Stimulated activated CD4-positive, alpha-beta T cell treated with anti-CD3 and anti-CD28 coated beads, Interleukin-4, amount 100 ng/mL, for 1 hour (primary cell): ENCODE data around the gene HPSE2.

Experiments
- DNase-seq: peaks from one replicate; pipeline ENCODE4 v3.0.0-alpha.2; 2020

HPSE2 gene

DNA sequence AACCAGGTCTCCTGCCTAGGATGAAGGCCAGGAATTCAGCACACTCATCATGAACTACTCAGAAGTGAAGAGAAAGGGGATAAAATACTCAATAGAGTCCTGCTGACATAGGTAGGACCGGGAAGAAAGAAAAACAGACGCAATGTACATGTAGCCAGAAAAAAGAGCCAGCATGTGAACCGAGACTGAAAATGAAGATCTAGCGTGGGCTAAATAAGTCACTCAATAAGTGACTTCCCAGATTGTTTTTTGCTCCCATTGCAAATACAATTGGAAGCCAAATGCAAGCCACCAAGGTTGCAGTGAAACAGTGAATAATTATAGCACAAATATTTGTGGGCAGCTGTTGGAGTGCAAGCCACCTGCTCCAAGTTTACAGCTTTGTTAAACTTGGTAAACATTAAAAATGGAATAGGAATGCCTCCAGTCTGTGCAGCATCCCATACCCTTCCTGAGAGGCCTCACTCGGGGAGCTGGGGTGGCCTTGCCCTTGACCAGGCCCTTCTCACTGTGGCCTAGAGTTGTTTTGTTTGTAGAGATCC lies 754.2 kb downstream of the HPSE2 start:
- DNase-seq: no peak

DNA sequence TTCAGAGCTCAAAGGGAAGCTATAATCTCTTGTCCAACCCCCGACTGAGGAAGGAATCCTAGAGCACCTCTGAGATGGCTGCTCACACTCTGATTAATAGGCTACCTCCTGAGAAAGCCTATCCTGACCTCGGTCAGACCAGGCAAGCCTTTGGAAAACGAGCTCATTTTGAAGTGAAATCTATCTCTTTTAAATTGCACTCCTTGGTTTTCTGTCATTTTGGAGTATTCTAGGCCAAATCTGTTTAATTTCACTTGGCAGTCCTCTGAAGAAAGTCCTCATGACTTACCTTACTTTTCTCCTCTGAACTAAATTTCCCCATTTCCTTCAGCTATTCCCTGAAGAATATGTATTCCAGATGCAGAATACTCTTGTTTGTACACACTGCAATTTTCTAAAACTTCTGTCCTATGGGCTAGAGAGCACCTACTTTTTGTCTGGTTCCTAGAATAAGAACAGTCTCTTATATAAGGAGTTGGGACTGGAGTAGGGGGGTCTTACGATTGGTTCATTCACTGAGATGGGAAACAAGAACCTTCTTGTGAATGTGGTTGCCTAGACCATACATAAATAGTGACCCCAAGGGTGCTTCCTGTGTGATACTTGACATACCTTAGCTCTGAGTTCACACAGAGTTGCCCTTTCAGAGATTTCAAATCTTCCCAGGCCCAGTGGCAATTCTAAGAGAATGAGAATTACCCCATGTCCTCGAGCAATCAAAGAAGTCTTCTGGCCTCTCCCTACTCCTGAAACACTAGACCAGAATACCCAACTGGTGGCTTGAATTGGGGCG lies 757.0 kb downstream of the HPSE2 start:
- DNase-seq: no peak

DNA sequence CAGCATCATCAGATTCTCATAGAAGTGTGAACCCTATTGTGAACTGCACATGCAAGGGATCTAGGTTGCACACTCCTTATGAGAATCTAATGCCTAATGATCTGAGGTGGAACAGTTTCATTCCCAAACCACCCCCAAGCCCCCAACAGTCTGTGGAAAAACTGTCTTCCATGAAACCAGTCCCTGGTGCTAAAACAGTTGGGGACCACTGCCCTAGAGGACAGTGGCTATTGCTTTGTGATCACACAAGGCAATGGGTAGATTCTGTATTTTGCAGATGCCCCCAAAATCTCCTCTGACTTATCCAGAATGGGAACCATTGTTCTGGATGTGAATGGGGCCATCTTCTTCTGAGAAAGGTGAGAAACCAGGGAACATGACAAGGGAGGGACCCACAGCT lies 757.8 kb downstream of the HPSE2 start:
- DNase-seq: no peak

DNA sequence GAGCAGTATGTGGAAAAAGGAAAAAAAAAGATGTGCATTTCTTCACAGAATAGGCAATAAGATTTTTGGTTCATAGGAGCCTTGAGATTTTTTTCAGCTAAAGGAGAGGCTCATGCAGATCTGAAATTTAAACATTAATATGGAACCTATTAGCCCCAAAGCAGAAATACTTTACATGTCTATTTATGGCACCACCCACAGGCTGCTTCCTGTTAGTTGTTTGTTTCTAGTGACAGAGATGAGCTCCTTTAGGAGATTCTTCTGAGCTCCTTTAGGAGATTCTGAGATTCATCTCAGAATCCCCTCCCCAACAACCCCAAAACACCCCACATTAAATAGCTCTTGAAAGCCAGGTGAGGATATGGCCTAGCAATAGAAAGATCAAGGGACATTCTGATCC lies 761.0 kb downstream of the HPSE2 start:
- no peak for DNase-seq

DNA sequence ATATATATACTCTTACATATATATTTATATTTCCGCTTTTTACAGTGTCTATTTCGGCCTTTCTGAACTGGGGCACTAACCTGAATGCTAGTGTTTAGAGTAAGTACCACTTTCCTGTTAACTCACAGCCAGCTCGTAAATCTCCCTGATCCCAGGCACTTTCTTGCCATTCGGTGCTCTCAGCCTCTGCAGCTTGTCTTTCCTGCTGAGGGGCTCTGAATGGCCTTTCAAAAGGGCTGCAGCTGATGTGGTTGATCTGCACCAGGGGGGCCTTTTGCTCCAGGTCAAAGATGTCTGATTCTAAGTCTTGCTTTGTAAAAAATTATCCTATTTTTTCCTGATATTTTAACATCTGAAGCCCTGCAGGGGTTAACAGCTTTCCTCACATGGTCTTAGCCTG lies 763.5 kb downstream of the HPSE2 start:
- DNase-seq: no peak

DNA sequence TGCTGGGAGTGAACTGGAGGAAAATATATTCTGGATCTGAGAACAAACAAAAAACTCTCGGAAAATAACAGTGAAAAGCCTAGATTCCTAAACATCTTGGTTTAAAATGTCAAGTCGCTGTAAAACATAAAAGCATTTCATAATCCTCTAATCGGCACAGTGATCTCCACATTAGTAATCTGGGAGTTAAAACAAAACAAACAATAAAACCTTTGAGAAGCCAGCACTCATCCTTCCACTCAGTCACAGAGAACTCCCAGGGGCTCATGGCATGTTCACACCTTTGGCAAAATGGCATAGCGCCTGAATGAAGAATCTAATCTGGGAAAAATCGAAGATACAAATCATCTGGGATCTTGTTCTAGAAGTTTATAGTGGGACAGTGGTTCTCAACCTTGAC lies 764.8 kb downstream of the HPSE2 start:
- DNase-seq: no peak

DNA sequence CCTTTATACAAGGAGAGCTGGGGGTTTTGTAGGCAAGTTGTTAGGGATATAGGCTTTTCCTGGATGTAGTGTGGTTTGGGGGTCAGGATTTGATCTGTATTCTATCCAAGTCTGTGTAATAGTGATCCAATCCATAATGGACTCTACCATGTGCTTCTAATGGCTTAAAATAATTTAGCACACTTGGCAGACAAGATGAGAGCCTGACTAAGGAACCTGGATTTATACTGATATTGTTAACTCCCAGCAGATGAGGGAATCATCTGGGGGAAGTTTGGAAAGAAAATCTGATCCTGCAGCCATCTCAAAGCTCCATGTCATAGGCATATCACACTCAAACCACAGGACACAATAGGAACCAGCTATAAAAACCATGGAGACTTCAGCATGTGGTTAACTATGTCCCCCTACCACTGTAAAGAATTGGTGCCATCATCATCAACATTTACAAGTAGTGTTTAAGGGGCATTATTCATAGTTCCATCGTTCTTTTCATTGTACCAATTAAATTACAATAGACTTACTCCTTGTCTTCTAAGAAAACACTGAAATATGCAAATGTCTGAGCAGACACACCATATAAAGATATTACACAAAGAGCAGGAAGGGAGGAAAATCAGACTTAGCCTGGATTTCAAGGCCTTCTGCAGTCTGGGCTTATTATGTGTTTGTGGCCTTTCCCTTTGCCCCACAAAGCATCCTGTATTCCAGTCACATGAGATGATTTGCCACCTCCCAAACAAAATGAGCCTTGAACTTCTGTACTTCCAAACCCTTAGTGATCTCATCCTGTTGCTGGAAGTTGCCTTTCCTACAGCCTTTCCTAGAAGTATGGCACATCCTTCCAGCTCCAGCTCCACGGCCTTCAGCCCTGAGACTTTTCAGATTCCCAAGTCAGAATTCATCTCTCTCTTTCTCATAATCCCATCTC lies 766.4 kb downstream of the HPSE2 start:
- DNase-seq: no peak

DNA sequence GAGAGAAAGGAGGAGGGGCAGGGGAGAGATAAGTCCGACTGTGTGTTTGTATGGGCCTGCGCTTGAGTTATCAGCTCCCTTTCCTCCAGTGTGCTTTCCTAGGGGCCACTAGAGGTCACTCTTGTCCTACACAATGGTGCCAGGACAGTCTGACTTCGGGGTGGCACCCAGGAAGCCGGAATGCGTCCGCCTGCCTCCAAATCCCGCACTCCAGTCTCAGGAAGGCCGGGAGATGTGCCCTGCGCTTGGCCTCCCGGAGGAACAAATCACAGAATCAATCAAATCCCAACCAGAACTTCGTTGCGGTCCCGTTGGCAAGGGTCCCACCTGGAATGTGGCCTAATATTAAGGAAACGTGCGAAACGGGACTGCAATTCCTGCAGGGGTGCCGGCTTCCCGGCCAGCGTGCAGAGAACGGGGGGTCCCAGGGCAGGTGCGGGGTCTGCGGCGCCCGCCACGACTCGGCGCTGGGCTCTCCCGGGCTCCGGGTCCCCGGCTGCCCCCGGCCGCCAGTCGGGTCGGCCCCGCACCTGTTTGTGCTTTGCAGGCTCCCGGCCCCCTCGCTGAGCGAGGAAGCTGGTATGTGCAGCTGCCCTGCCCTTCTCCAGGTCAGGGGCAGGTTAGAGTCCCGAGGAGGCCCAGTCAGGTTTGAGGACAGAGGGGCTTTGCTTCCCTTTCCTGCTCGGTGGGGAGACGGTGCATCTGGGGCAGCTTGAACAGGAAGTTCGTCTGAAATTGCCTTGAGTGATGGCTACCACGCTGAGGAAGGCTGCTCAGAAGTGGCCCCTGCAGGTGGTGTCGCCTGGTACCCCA lies 767.9 kb downstream of the HPSE2 start:
- peak; percentile 53 for DNase-seq

DNA sequence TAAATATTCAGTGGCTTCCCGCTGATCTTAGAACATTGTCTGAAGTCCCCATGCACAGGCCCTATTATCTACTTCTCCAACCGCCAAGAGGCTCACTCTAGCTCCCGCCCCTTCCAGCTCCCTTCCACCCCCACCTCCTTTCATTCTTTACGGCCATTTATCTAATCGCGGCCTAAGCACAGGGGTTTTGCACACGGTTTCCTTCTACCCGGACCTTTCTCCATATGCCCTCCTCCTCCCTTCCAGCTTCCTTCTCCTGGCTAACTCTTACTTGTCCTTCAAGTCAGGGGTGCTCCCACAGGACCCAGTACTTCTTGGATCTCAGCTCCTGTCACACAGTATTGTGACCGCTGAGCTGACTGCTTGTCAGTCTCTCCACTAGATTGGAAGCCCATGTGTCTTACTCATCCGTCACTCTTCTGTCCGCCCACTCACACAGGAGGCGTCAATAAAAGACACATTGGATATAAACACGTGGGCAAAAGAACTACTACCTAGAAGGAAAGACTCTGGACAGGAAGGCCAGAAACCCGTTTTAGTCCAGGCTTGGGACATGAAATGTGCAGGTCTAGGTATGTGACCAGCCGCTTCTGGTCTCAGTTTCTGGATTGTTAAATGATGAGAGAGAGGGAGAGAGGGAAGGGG lies 768.7 kb downstream of the HPSE2 start:
- DNase-seq: no peak

DNA sequence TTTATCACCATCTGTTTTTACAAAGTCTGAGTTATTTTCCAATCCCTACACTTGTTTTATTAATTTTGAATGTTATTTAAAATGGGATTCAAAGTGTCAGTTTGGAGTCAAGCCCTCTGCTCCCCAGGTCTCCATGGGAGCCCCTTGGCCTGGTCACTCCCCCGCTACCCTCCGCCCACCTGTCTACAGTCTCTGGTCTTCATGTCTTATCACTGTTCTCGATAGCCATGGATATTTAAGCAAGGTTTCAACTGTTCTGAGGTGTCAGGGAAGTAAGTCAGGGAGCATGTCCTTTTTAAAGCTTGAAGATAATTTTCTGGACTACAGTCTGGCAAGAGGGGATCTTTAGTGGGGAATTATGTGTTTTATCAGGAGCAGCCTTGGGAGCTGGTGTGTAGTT lies 769.8 kb downstream of the HPSE2 start:
- no peak for DNase-seq

DNA sequence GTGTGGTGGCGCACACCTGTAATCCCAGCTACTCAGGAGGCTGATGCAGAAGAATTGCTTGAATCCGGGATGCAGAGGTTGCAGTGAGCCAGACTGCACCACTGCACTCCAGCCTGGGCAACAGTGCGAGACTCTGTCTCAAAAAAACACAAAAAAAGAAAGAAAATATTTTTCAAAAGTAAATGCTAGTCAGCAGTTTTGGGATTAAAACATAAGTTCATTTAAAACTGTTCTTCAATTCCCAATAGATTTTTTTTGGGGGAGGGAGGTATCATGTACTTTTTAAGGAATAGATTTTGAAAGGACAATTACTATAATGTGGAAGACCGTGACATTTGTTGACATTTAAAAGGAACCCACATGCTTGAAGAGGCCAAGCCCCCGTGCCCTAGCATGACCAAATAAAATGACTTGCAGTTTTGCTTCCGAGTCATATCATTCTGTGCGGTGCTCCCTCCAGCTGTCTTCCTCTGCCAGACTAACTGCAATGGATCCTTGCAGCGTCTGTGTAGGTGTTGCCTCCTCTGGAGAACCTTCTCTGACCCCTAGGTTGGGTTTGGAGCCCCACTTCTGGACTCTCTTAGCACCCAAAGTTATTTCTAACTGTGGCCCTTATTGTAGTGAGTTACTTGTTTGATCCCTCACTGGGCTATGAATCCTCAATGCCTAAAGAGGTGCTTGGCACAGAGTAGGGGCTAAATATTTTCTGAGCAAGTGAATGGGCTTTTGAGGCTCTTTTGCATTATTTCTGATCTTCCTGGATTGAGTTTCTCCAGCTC lies 771.5 kb downstream of the HPSE2 start:
- DNase-seq: no peak

DNA sequence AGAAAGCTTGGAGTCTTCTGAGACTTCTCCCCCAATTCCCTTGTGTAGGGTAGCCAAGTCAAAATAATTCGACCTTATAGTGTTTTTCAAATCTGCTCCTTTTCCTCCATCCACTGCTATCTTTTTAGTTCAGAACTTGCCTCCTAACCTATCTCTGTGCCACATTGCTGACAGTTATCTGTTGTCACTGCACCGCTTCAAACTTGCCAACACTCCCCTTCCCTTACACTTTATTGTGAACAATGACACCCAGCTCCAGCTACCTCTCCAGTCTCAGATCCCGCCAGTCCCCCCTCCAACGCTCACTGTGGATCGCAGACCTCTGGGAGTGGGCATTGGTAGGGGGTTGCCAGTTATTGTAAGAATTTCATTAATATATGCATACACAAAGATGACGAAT lies 772.6 kb downstream of the HPSE2 start:
- no peak for DNase-seq

DNA sequence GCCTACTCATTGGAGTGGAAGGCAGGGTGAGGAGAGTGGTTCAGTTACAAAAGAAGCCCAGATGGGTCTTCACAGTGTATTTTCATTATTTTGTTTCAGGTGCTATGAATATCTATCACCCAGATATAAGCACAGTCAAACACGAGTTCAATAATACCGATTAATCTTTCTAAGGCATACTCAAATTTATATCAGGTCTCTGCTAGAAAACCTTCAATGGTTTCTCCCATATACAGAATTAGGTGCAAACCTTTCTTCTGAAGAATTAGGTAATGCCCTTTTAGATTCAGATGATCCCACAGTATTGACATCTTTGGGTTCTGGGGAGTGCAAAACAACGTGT lies 774.2 kb downstream of the HPSE2 start:
- DNase-seq: no peak

DNA sequence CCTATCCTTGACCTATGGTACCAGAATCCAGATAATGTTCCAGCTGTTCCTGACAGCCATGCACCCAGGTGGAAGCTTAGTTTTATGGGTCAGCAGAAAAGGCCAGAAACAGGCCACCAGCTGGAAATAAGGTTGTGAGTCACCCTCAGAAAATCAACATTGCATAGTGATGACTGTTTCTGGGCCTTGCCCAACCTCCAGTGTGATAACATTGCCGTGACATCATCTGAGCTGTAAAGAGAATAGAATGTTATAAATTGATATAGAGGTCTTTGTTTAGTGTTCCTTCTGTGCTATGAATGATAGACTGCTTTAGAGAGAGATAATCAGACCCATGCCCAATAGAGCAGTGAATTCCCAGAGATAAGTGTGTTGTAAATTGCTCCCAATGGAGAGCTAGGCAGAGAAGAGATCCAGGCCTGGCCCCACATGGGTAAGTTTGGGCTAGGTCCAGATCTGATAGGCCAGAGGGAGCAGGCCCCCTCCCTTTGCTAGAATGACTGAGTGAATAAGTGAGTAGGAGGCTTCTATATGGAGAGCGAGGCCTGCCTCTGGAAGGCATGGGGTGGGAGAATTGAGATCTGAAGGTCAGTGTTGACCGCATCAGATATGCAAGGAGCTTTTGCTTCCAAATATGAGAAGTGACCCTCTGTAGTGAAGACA lies 774.7 kb downstream of the HPSE2 start:
- no peak for DNase-seq

DNA sequence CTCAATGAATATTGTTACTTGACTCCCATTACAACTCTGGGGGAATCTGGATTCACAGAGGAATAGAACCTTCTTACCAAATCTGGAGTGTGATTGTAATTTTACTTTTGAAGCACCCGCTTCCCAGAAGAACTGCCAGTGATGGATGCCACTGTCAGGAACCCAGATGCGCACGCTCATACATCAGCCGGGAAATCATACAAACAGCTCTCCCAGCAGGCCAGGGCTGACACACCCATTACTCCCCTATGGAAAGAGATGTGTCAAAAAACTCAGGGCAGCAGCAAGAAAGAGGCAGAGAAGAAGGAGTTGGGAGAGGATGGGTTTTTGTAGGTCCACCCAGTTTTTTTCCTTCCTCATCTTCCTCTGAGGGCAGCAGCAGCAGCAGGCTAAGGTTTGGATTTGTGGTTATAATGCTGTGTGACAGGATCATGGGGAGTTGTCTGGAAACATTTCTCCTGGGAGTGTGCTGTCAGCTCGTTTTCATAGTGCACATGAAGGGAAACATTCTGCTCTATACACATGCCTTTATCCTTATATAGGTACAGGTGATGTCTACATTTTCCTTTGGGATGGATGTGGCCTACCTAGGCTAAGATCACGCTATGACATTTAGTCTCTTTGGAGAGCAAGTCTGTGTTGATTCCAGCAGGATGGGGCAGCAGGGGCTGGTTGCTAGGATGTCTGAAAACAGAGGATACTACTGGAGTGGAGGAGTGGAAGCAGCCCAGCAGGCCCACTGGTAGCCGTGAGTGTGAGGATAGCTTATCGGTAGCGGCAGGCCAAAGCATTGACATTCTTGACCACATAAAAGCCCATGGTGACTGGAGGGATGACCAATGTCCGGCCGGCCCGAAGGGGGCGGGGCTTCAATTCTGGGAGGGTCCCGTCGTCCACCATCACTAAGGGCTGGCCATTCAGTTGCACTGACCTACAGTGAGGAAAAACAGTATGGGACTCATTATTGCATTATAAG lies 776.6 kb downstream of the HPSE2 start:
- DNase-seq: no peak

DNA sequence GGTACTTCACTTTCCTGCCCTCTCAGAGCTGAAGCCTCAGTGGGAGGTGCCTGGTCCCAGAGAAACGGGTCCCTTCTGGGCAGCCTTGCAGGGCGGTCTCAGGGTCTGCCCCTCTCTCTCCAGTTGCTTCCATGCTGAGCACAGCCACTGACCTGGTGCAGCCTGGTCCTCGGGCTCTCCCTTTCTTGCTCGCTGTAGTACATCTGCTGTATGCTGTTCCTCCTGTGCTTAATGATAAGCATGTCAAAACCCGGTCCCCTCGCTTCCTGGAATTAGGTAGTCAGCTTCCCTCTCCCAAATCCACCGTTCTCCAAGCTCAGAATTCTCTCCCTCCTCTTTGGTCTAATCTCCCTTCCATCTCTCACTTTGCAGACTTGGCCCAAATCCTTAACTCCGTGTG lies 777.9 kb downstream of the HPSE2 start:
- DNase-seq: no peak

DNA sequence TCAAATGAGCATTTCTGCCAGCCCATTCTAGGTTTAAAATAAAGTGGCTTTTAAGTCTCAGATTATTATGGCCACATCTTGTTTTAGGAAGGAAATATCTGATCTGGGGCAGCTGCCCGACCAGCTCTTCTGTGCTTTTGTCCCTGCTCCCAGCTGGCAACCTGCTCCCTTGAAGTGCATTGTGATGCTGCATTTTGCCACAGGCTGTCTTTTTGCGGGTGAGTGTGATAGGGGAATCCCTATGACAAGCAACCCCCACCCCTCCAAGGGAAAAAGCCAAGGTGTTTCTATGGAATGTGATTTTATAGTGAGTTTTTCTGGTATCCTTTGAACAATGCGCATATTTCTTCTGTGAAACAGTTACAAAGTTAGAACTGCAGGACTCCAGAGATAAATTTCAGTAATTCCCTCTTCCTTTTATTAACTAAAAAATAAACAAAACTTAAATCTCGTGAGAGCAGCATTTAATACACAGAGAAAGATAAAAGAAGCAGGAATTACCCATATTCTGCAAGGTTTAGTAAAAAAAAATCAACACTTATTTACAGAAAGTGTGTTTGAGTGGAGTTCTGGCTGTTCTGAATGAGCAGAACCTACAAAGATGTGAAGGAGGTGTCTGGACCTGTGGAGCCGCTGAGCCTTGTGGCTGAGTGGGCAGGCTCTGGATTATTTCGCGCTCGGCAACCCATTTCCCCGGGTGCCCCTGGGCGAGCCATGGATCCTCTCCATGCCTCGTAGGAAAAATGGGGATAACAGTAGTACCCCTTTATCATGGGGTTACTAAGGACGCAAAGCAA lies 778.8 kb downstream of the HPSE2 start:
- DNase-seq: no peak

DNA sequence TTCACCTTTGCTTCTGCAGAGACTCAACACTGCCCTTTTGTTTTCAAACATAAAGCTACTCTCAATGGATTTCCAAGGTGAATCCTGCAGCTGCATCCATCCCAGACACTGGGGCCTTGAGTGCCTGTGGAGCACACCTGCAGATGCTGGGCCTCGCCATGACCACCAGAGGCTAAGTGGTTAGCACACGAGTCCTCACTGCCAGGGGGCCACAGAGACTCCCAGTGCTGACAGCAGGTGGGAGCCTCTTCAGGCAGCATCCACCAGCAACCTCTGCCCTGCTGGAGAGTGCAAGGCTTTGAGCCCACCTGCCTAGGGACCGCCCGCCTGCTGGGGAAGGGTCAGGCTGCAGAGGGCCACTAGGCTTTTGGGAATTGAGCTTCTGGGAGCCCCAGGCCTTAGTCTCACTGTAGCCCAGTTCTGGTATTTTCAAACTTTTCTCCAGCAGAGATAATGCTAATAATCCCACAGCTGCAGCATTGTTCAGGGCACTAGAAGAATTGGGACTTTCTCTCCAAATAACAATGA lies 779.5 kb downstream of the HPSE2 start:
- DNase-seq: no peak

DNA sequence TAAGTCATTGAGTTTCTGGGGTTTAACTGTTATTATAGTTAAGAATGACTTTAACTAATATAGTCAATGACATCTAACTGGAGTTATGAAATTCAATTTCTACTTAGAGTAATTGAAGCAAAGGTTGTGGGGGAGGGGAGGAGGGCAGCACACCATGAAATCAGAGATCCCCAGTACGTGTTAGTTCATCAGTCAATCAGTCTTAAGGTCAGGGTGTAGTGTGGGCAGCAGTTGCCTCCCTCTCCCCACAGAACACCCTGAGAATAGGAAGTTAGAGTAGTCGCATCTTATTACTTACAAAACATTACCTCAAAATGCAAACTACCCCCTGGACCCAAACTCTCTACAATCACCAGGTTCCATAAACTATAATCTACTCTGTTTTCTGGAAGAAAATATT lies 781.9 kb downstream of the HPSE2 start:
- no peak for DNase-seq
